Psoas muscle (tissue), 8 donors: Measurements from ENCODE around the gene SLC7A8. TPM values are rescaled to one million over a fixed set of nuclear protein-coding genes. Genes with fewer than 3 reads are reported as not detected.

Experiments used
- ATAC-seq, 4 donors: fragments of 200-7000 bp; cut with Tn5 transposase; one replicate each; pipeline ENCODE4 v1.9.1; 2020; ENCODE audit warnings: moderate library complexity in 3 of 4, mild to moderate bottlenecking in 2 of 4
- DNase-seq, 2 donors: peaks; one replicate each; pipeline ENCODE4 v3.0.0-alpha.2; 2020
- H3K27ac ChIP-seq: fragments of 200-600 bp; one replicate; pipeline ENCODE4 v1.8.0; 2022
- H3K27me3 ChIP-seq, 3 donors: fragments of 200-600 bp in 1 of 3; one replicate each; pipeline versions ENCODE4 v1.6.1 to v1.8.0; 2013 to 2022; ENCODE audit warnings: low read length in 2 of 3, mild to moderate bottlenecking in 2 of 3, moderate library complexity in 1 of 3; ENCODE audit not compliant: insufficient read depth in 3 of 3
- H3K36me3 ChIP-seq, 2 donors: fragments of 200-600 bp in 1 of 2; one replicate each; pipeline versions ENCODE4 v1.6.1 to v1.8.0; 2013 to 2022; ENCODE audit warnings: low read depth in 1 of 2, mild to moderate bottlenecking in 1 of 2, moderate library complexity in 1 of 2; ENCODE audit not compliant: insufficient read depth in 1 of 2
- H3K4me1 ChIP-seq: fragments of 200-600 bp; one replicate; pipeline ENCODE4 v1.8.0; 2022
- H3K4me3 ChIP-seq: fragments of 200-600 bp; one replicate; pipeline ENCODE4 v1.8.0; 2022; ENCODE audit warnings: mild to moderate bottlenecking
- H3K9me3 ChIP-seq: fragments of 200-600 bp; one replicate; pipeline ENCODE4 v1.8.0; 2022
- CTCF ChIP-seq: fragments of 200-600 bp; IDR thresholded peaks from one replicate; pipeline ENCODE4 v1.8.0; 2022; ENCODE audit warnings: antibody characterized with exemption
- WGBS, 3 donors: extraction: QIAGEN DNeasy Blood & Tissue Kit; methylation state at CpG; one replicate each; pipeline versions ENCODE4 v1.1.6 to v1.1.7; 2013; 5-methylcytosine and 5-hydroxymethylcytosine counted together
- intact Hi-C, 2 donors: fragments of 100-400 bp; cut with DNase I; formaldehyde crosslinking; loops; one replicate each; pipeline versions ENCODE4 v1.11.0 to v1.14.2; 2022
- polyA plus RNA-seq, 3 donors: library from polyadenylated mRNA; stranded (reverse); fragments of 200-250 nt; gene quantifications; one replicate each; pipeline ENCODE4 v1.2.3, GENCODE V29; 2013
- total RNA-seq, 4 donors: library from RNA; stranded (reverse); fragmentation: NEBNext Ultra II Directional in 2 of 4; extraction: Animal tissue kit (Norgen Biotek cat#: 25700) in 2 of 4; gene quantifications; one replicate each; pipeline versions ENCODE4 v1.2.1 to v1.2.4, GENCODE V29; 2021 to 2023
- donor health status: healthy with polysubstance abuse.
- donor health status: DM: no; HTN: no; CAD: no; lungs with moderate emphysema.
- donor health status: Bipolar disorder and iron deficiency.
- donor health status: healthy.
- donor health status: DM: yes; HTN: yes; CAD: no.
- donor health status: DM: no; HTN: no; CAD: no.
- donor health status: DM: no; HTN: no; CAD: no.
- donor health status: DM: yes; HTN: yes; CAD: no.

The SLC7A8 gene
- total and polyA plus RNA-seq, 7 donors, result 7.5 to 72.6 (median 33.2) TPM

- intact Hi-C loops, result no loop called here
- DNase-seq, result no peak
- Histone ChIP-seq H3K9me3 (no peaks in the 10 kb centered on the region), H3K27me3 (no peaks in the 10 kb centered on the region), H3K4me1 (peaks cover 20% of the 10 kb centered on the region), H3K4me3 (no peak overlapping the region), H3K27ac (no peak overlapping the region), H3K36me3 (peaks cover 0 to 39% of the 10 kb centered on the region in 2 donors)
- TF ChIP-seq CTCF, result no peak
- ATAC-seq, result no peak
- 93 to 97% (median 97%) methylated on average over 2 of the region's 2 CpGs for WGBS, 3 donors
Measured at GRCh38 chr14:23163830-23164229, 19.6 kb downstream of the SLC7A8 start.

- H3K27ac ChIP-seq, result no peak overlapping the region
- TF ChIP-seq CTCF, result no peak
- 69 to 84% (median 83%) methylated on average over 4 of the region's 4 CpGs for WGBS, 3 donors
- intact Hi-C loops, result no loop called here
- H3K4me1 ChIP-seq, result peaks cover 16% of the 10 kb centered on the region
- H3K4me3 ChIP-seq, result no peak overlapping the region
- no peaks in the 10 kb centered on the region for H3K9me3 ChIP-seq
- ATAC-seq, result no peak
- no peaks in the 10 kb centered on the region for H3K27me3 ChIP-seq
- DNase-seq, result no peak
- H3K36me3 ChIP-seq, result peaks cover 0 to 47% of the 10 kb centered on the region in 2 donors
Measured at GRCh38 chr14:23162800-23163199, 20.7 kb downstream of the SLC7A8 start.

- WGBS, 3 donors, result 79 to 91% (median 83%) methylated on average over 5 of the region's 5 CpGs
- DNase-seq, result no peak
- intact Hi-C loops, result no loop called here
- Histone ChIP-seq H3K27me3 (no peaks in the 10 kb centered on the region), H3K9me3 (no peaks in the 10 kb centered on the region), H3K36me3 (peaks cover 0 to 44% of the 10 kb centered on the region in 2 donors), H3K4me3 (no peak overlapping the region), H3K4me1 (peaks cover 16% of the 10 kb centered on the region), H3K27ac (no peak overlapping the region)
- no peak for TF ChIP-seq CTCF
- no peak for ATAC-seq
Measured at GRCh38 chr14:23162005-23162404, 21.5 kb downstream of the SLC7A8 start.

GRCh38 chr14:23160924-23161522 is 22.4 kb downstream of the SLC7A8 start:
- no peaks in the 10 kb centered on the region for H3K9me3 ChIP-seq
- intact Hi-C loops, result loop anchor here in 1 of 2 donors (2.0 kb wide), 1 partner anchor 18 kb away; no protein-coding TSS in a partner anchor
- H3K4me3 ChIP-seq, result peak overlapping the region; percentile 24
- H3K27ac ChIP-seq, result peak overlapping the region; percentile 79
- H3K36me3 ChIP-seq, result peaks cover 0 to 38% of the 10 kb centered on the region in 2 donors
- no peak for TF ChIP-seq CTCF
- ATAC-seq (peak; percentile 90 to 95 (median 93)), DNase-seq (peak; percentile 51 to 79)
- H3K27me3 ChIP-seq, result no peaks in the 10 kb centered on the region
- H3K4me1 ChIP-seq, result peaks cover 18% of the 10 kb centered on the region
- 37 to 47% (median 40%) methylated on average over 11 of the region's 11 CpGs for WGBS, 3 donors

GRCh38 chr14:23159532-23159931 is 23.9 kb downstream of the SLC7A8 start:
- intact Hi-C loops, result no loop called here

More at GRCh38 chr14:23159532-23159931, 23.9 kb downstream of the SLC7A8 start:
- Histone ChIP-seq H3K27me3 (no peaks in the 10 kb centered on the region), H3K9me3 (no peaks in the 10 kb centered on the region), H3K36me3 (peaks cover 0 to 29% of the 10 kb centered on the region in 2 donors), H3K27ac (no peak overlapping the region), H3K4me1 (peaks cover 26% of the 10 kb centered on the region), H3K4me3 (no peak overlapping the region)
- no peak for TF ChIP-seq CTCF
- no peak for DNase-seq
- no peak for ATAC-seq
- WGBS, 3 donors, result 79 to 81% (median 80%) methylated on average over 1 of the region's 1 CpG
